ENCODE measurements around the gene BCCIP. TPM values are rescaled to one million over a fixed set of nuclear protein-coding genes. Genes with fewer than 3 reads are reported as not detected.

BCCIP gene
- total RNA-seq, 2 experiments from 2014 or later: 106 to 115 TPM

DNA sequence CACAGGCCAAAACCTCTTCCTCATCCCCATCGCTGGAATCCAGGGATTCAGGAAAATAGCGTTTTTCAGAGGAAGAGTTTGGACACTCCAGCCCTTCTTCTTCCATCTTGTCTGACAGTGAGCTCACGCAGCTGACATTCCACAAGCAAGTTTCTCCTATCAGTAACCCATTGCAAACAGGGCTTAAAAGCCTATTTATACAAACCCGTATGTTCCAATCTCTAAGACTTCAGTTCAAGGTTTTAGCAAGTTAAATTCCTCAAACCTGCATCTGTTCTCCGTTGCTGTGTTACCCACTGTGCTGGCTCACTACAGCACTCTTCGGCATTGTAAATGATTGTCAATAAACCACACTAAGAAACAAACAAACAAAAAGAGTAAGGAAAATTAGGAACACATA lies 57.4 kb downstream of the BCCIP start:
- CTCF ChIA-PET: interaction anchor here (0.8 kb wide), 1 partner anchor 12 kb away, joined by 5 read pairs; no protein-coding TSS in a partner anchor
- no peak overlapping the region for H3K4me3 Mint-ChIP-seq

DNA sequence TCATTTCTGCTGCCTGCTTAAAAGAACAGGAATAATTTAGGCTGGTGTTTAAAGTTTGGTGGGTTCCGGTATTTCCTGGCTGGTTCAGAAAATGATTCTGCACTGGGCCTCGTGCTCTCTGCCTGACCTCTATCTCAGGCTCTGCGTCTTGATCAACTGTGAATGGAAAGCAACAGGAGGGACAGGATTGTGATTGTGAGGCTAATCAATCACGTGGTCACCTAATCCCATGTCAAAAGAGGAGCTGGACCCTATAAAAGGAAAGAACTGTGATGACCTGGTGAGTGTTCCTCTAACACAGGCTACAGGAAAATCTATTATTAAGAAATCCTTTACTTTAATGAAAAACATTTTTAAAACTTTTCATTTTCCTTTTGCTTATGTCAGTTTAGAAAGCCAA lies 57.8 kb downstream of the BCCIP start, which contains the start of gene DHX32:
Gene DHX32 (minus strand): TSS at position 101 of the 400 bp plus-strand sequence. CDS start 468 bp downstream, outside the sequence.
- ATAC-seq: no peak
- ChIA-PET POLR2A (no interaction called here), CTCF (no interaction called here)
- H3K4me1 Mint-ChIP-seq: no peaks in the 10 kb centered on the region
- intact Hi-C loops (cut with DNase I, micrococcal nuclease): no loop called here
- no peaks in the 10 kb centered on the region for H3K9me3 Mint-ChIP-seq (ENCODE audit: low read depth)
- no peak within 1 kb of the TSS for H3K4me3 Mint-ChIP-seq
- no peak for DNase-seq
- H3K36me3 Mint-ChIP-seq (ENCODE audit: low read depth): peaks cover 9% of the 10 kb centered on the region
- no peak within 1 kb of the TSS for H3K27ac Mint-ChIP-seq
- no peaks in the 10 kb centered on the region for H3K27me3 Mint-ChIP-seq

More for the DNA sequence above, 57.4 kb downstream of the BCCIP start:
- ATAC-seq (no peak), DNase-seq (no peak)
- H3K36me3 Mint-ChIP-seq (ENCODE audit: low read depth): peaks cover 12% of the 10 kb centered on the region
- H3K9me3 Mint-ChIP-seq (ENCODE audit: low read depth): no peaks in the 10 kb centered on the region
- POLR2A ChIA-PET: no interaction called here
- H3K27ac Mint-ChIP-seq: no peak overlapping the region
- intact Hi-C loops (cut with DNase I, micrococcal nuclease): no loop called here
- H3K4me1 Mint-ChIP-seq: no peaks in the 10 kb centered on the region
- no peaks in the 10 kb centered on the region for H3K27me3 Mint-ChIP-seq

DNA sequence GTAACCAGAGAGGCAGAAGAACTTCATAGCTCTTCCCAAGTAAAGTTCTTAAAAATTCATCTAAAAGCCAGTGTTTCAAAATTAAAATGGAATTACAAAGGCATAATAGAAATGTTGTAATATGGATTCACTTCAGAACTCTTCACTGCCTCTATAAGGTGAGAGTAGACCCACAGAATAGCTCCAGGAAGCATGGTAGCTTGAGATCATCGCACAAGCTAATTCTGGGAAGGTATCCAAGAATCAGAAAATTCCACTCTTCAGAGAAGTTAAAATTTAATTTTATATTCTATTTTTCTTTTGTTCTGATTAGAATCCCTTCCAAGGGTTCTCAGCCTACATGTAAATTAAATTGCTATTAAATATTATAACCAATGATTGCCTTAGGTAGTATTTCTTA lies 59.2 kb downstream of the BCCIP start:
- Mint-ChIP-seq H3K4me1 (no peaks in the 10 kb centered on the region), H3K36me3 (ENCODE audit: low read depth) (peaks cover 6% of the 10 kb centered on the region), H3K9me3 (ENCODE audit: low read depth) (no peaks in the 10 kb centered on the region), H3K4me3 (no peak overlapping the region), H3K27ac (no peak overlapping the region), H3K27me3 (no peaks in the 10 kb centered on the region)
- DNase-seq (no peak), ATAC-seq (no peak)
- ChIA-PET CTCF (interaction anchor here (0.7 kb wide), 1 partner anchor 1441 kb away, joined by 3 read pairs; no protein-coding TSS in a partner anchor), POLR2A (no interaction called here)
- intact Hi-C loops (cut with DNase I, micrococcal nuclease): no loop called here

DNA sequence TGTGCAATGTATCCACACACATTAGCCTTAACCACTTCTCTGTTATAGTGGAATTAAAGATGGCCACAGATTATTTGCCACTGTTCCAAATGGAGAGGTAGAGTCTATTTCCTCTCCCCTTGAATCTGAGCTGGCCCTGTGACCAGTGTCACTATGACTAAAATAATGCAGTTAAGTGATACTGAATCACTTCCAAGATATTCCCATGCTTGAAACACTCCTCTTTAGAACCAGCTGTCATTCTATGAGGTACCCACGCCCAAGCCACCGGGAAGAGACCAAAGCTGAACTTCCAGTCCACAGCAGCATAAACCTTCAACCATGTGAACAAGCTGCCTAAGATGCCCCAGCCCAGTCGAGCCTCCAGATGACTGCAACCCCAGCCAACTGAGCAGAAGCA lies 59.9 kb downstream of the BCCIP start:
- CTCF ChIA-PET: interaction anchor here (0.7 kb wide), 2 partner anchors 1072 to 1441 kb away, joined by 3 read pairs; no protein-coding TSS in a partner anchor
- Mint-ChIP-seq H3K4me3 (no peak overlapping the region), H3K36me3 (ENCODE audit: low read depth) (peaks cover 6% of the 10 kb centered on the region), H3K9me3 (ENCODE audit: low read depth) (no peaks in the 10 kb centered on the region), H3K27ac (no peak overlapping the region), H3K4me1 (no peaks in the 10 kb centered on the region), H3K27me3 (no peaks in the 10 kb centered on the region)
- POLR2A ChIA-PET: no interaction called here
- ATAC-seq (no peak), DNase-seq (no peak)
- intact Hi-C loops (cut with DNase I, micrococcal nuclease): no loop called here

Small RNA genes within 50 kb of the gene (microRNA-seq; reads per million reads assigned to microRNA genes)
- gene MIR4484 (ENCODE audit: borderline replicate concordance): 4.2 reads per million, percentile 10 among the genes with 10 or more reads in this experiment

Other genes with a start within 250 kb of the BCCIP start
- not detected for gene TEX36, start 140.4 kb upstream of the BCCIP start, total RNA-seq
- 10 to 100 TPM; 29.6 to 30.8 TPM for gene EDRF1, start 103.8 kb upstream of the BCCIP start, total RNA-seq
- gene MMP21, start 47.7 kb upstream of the BCCIP start, total RNA-seq: not detected
- gene UROS, start 288 bp upstream of the BCCIP start, total RNA-seq: 10 to 100 TPM; 37.3 to 39.6 TPM
- gene DHX32, start 57.7 kb downstream of the BCCIP start, total RNA-seq: 10 to 100 TPM; 19.4 to 23.5 TPM
- gene FANK1, start 73.0 kb downstream of the BCCIP start, total RNA-seq: 1 to 10 TPM in 1 of 2 experiments, under 1 TPM in 1; 0.42 to 1.0 TPM